Activated T-helper 1 cell treated with anti-CD3 and anti-CD28 coated beads, Interleukin-2, amount 50 U/mL, for 16 hours (primary cell): Measurements from ENCODE around the gene OTULIN.

Source experiments
- DNase-seq, 2 donors: peaks; one replicate each; pipeline ENCODE4 v3.0.0-alpha.2; 2020; ENCODE audit warnings: low read depth in 1 of 2, low spot score in 1 of 2

OTULIN gene

GRCh38 chr5:14667770-14668169, 3.3 kb downstream of the OTULIN start:
- DNase-seq, result no peak

- no peak for DNase-seq
These were observed 3.7 kb downstream of the OTULIN start for GRCh38 chr5:14668181-14668591.

GRCh38 chr5:14669415-14669814, 4.9 kb downstream of the OTULIN start:
- no peak for DNase-seq

- DNase-seq, result no peak
These were observed 5.5 kb downstream of the OTULIN start for GRCh38 chr5:14669975-14670374.

- no peak for DNase-seq
These were observed 6.9 kb downstream of the OTULIN start for GRCh38 chr5:14671414-14671813.

DNA sequence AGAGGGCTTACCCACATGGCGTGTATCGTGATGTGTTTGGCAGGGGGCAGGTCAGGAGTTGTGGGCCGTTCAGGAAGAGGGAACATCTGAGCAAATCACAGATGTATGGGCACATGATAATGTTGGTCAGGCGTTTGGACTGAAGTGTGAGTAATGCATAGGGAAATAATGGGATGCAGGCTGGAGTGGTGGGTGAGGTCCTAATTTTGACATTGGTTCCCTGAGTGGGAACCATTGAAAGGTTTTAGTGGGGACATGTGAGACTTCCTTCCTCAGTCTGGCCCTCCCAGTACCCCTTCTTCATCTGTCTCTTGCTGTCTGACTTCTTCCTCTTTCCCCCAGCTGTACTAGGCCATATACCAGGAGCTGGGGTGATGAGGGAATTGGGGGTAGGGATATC, 7.6 kb downstream of the OTULIN start:
- DNase-seq, result no peak

- DNase-seq, result no peak
These were observed 8.2 kb downstream of the OTULIN start for GRCh38 chr5:14672484-14673394.

DNA sequence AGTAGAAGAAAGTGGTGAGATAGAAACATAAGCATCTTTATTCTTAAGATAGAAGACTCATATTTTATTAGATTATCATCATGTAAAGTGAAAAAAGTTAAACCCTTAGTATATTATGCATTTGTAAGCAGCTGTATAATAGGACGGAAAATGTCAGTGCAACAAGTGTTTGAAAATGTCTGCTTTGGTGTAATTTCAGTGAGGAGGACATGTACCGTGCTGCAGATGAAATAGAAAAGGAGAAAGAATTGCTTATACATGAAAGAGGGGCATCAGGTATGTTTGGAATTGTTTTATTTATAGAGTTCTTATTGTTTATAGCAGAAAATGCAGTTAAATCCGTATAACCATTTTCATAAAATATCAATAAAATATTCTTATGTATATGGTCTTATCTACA, 8.9 kb downstream of the OTULIN start:
- DNase-seq, result no peak

- no peak for DNase-seq
These were observed 10.7 kb downstream of the OTULIN start for GRCh38 chr5:14674983-14675854.

- DNase-seq, result no peak
These were observed 11.4 kb downstream of the OTULIN start for GRCh38 chr5:14675865-14676300.

DNA sequence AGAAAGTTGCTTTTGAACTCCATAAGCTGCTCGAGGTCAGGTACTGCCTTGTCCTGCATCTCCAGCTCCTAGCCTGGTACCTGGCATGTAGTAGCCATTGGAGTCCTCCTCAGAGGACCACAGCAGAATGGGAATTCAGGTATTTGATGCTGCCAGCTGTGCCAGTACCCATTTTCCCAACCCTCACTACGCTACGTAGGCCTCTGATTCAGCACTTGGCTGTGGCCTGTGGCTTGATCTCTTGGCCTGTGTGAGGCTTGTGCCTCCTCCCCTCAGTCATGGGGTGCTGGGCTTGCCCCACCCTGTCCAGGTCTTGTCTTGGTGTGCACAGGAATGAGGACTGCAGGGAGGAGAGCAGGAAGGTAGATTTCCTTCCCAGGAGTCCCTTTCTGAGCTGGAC, 11.8 kb downstream of the OTULIN start:
- no peak for DNase-seq

- DNase-seq, result no peak
These were observed 14.3 kb downstream of the OTULIN start for GRCh38 chr5:14678773-14679334.

DNA sequence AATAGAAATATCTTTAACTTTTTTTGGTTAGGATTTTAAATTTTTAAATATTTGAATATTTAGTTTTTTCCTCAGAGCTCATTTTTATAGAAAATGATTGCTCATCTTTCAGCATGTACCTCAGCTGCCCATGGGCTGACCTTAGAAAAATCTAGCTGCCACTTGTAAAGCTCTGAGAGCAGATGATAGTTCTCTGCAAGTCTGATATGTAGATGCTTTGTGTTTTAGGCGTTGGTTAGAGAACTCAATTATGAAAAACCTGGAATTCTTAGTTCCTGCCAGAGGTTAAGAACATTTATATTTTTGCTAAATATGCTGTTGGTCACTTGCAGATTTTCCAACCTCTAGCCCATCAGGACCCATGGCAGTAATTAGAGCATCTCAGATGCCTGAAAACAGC, 15.1 kb downstream of the OTULIN start:
- no peak for DNase-seq

- DNase-seq, result no peak
These were observed 16.8 kb downstream of the OTULIN start for GRCh38 chr5:14681236-14681752.

GRCh38 chr5:14683906-14684455, 19.5 kb downstream of the OTULIN start:
- no peak for DNase-seq

GRCh38 chr5:14684757-14685156, 20.2 kb downstream of the OTULIN start:
- DNase-seq, result no peak

DNA sequence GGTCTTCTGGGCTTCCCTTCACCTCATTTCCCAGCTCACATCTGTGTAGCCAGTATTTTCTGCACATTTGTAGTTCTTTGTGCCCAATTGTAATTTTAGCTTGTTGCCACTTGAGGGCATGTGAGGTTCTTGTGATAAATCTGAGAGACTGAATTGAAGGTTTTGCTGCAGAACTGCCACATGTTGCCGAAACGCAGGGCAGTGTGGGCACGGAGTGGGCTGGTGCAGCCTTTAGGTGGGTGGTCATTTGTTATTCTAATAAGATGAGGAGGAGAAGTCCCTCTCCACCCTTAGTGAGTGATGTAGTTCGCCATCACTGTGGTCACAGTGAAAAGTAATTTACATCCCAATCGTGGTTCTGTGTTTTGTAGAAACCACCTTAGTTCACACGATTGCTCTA, 21.2 kb downstream of the OTULIN start:
- no peak for DNase-seq

- DNase-seq, result no peak
These were observed 22.0 kb downstream of the OTULIN start for GRCh38 chr5:14686517-14686916.

DNA sequence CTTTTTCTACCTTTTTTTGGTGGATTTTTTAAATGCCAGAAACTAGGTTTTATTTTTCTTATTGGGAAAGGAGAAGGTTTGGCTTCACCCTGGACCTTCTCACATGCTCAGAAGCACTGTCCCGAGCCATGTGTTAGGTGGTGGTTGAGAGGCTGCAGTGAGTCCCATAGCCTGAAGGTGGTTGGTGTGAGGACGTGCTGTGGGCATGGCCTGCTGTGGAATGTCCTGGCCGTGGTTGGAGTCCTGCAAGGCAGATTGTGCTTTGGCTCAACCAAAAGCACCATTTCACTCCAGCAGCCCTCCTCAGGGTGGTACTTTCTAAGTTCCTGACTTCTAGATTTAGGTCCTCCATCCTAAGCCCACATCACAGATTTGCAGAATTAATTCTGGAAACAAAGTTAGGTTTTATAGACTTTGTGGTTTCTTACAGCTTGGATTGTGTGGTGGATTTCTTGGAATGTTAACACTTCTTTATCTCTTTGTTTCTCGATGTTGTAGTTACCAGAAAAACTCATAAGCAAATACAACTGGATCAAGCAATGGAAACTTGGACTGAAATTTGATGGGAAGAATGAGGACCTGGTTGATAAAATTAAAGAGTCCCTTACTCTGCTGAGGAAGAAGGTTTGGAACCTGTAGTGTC, 22.6 kb downstream of the OTULIN start:
- no peak for DNase-seq

DNA sequence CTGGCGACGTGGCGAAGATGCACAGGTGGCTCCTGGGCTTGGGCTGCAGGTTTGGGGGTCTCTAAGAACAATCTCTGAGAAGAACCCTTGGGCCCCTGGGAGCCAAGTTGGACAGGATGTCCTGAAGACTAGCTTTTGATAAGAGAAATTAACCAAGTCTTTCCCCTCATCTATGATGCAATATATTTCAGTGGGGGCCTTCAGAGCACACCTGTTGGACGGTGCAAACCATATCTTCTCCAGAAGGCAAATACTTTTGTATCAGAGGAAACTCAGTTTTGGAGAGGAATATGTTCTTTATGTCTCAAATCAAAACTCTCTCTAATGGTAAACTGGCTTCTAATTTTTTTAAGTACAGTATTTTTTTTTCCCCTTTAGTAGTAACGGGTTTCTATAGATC, 28.6 kb downstream of the OTULIN start:
- no peak for DNase-seq

DNA sequence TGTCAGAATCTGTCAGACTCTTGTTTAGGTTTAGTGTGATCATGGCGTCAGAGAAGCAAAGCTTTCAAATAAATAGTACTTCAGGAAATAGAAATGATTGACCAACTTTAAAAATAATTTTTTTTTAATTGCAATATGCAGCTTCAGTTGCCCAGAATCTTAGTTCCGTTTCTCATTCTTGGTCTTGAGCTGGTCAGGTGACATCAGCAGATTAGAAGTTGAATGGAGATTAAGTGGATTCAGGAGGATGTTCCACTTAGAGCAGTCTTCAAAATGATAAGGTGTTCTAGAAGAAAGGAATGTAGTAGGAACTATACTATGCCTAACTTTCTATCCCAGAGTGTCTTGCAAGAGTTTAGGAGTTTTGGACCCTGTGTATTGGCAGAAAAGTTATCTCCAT, 30.6 kb downstream of the OTULIN start:
- no peak for DNase-seq
